HL-60 (cell line): Measurements from ENCODE around the gene KLK8.
"Not testable (repeated sequence)": the region's sequence is repeated elsewhere in the genome, so short reads cannot be mapped to it uniquely, and the experiment has no call there.

ENCODE experiments used
- CTCF ChIP-seq: IDR thresholded peaks from one replicate; pipeline ENCODE4 v1.5.1; 2011; ENCODE audit warnings: low read length, control low read depth, inconsistent platforms; ENCODE audit not compliant: insufficient read depth
- POLR2AphosphoS5 ChIP-seq: IDR thresholded peaks from 2 replicates; pipeline ENCODE4 v1.6.1; 2012; ENCODE audit warnings: low read depth
- SPI1 ChIP-seq: IDR thresholded peaks from 2 replicates; pipeline ENCODE4 v1.6.1; 2012; ENCODE audit warnings: low read depth, mild to moderate bottlenecking, borderline replicate concordance

DNA sequence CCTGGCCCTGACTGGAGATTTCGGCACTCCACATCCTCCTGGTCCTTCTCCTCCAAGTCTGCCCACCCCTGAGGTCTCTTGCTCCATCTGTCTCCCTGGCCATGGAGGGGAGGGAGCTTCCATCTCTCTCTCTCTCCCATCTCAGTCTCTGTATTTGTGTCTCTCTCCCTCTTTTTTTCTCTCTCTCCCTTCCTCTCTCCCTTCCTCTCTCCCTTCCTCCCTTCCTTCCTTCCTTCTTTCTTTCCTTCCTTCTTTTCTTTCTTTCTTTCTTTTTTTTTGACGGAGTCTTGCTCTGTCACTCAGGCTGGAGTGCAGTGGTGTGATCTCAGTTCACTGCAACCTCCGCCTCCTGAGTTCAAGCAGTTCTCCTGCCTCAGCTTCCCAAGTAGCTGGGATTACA is 31.6 kb downstream of the KLK8 start:
- TF ChIP-seq SPI1, POLR2AphosphoS5, CTCF: not testable (repeated sequence)
